ENCODE results near the gene PREB. TPM values are rescaled to one million over a fixed set of nuclear protein-coding genes. Genes with fewer than 3 reads are reported as not detected.
A peak's percentile ranks its signal among the peaks of the same experiment; 100 is the strongest.

PREB gene
- total and polyA plus RNA-seq, 2 of the 13 experiments (the other 11 are each of a cell fraction or from before 2014, with no cell fraction given): 112 to 192 TPM

DNA sequence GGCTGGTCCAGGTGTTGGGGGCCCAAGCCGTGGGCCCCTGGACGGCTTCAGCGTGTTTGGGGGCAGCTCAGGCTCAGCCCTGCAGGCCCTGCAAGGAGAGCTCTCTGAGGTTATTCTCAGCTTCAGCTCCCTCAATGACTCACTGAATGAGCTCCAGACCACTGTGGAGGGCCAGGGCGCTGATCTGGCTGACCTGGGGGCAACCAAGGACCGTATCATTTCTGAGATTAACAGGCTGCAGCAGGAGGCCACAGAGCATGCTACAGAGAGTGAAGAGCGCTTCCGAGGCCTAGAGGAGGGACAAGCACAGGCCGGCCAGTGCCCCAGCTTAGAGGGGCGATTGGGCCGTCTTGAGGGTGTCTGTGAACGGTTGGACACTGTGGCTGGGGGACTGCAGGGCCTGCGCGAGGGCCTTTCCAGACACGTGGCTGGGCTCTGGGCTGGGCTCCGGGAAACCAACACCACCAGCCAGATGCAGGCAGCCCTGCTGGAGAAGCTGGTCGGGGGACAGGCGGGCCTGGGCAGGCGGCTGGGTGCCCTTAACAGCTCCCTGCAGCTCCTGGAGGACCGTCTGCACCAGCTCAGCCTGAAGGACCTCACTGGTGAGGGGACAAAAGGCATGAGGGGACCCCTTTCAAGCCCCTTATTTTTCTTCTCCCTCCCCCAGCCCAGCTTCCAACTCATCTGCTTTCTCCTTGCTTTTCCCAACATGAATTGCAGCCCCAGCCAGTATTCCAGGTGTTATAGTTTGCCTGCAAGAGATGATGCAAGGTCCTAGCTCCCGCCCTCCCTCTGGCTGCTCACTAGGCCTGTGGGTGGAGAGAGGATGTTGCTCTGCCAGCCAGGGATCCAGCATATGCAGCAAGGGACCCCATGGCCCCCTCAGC lies 50.8 kb downstream of the PREB start (continued):
- TF ChIP-seq, protein P1, sequence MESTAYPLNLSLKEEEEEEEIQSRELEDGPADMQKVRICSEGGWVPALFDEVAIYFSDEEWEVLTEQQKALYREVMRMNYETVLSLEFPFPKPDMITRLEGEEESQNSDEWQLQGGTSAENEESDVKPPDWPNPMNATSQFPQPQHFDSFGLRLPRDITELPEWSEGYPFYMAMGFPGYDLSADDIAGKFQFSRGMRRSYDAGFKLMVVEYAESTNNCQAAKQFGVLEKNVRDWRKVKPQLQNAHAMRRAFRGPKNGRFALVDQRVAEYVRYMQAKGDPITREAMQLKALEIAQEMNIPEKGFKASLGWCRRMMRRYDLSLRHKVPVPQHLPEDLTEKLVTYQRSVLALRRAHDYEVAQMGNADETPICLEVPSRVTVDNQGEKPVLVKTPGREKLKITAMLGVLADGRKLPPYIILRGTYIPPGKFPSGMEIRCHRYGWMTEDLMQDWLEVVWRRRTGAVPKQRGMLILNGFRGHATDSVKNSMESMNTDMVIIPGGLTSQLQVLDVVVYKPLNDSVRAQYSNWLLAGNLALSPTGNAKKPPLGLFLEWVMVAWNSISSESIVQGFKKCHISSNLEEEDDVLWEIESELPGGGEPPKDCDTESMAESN (CRISPR knock-in tag; conservative IDR thresholded peaks at IDR 0.05): no peak
- TF ChIP-seq SALL1 (CRISPR knock-in tag; IDR thresholded peaks at IDR 0.05) (no peak), HOXA5 (CRISPR knock-in tag; IDR thresholded peaks at IDR 0.05) (0 out of 2 replicates have a peak, but pooled peaks have one; percentile 36), NFYC (CRISPR knock-in tag; IDR thresholded peaks at IDR 0.05) (no peak), KAT7 (CRISPR knock-in tag; IDR thresholded peaks at IDR 0.05; ENCODE audit: borderline replicate concordance) (0 out of 2 replicates have a peak, but pooled peaks have one; percentile 34), DPF2 (CRISPR knock-in tag; IDR thresholded peaks at IDR 0.05; ENCODE audit: borderline replicate concordance, low read depth) (no peak), RBFOX2 (IDR thresholded peaks at IDR 0.05; ENCODE audit: low read depth, low read length) (peak; percentile 26; the same call in 1 of the 2 replicates), ZNF724P (CRISPR knock-in tag; IDR thresholded peaks at IDR 0.05; ENCODE audit: borderline replicate concordance) (0 out of 2 replicates have a peak, but pooled peaks have one; percentile 73), ZNF574 (CRISPR knock-in tag; IDR thresholded peaks at IDR 0.05) (peak; percentile 68), ZFX (CRISPR knock-in tag; IDR thresholded peaks at IDR 0.05; ENCODE audit: low read depth) (peak; percentile 58; the same call in 1 of the 2 replicates), SOX13 (IDR thresholded peaks at IDR 0.05) (no peak), SOX13 (CRISPR knock-in tag; conservative IDR thresholded peaks at IDR 0.05 in 1 of 2, IDR thresholded peaks at IDR 0.05 in 1 of 2) (0 out of 4 replicates have a peak, but pooled peaks of 1 of the 2 experiments have one; percentile 10), ZFYVE20 (CRISPR knock-in tag; IDR thresholded peaks at IDR 0.05; ENCODE audit: borderline replicate concordance, low read depth) (0 out of 2 replicates have a peak, but pooled peaks have one; percentile 40), SALL2 (CRISPR knock-in tag; IDR thresholded peaks at IDR 0.05) (0 out of 2 replicates have a peak, but pooled peaks have one; percentile 34), CBX5 (CRISPR knock-in tag; IDR thresholded peaks at IDR 0.05; ENCODE audit: borderline replicate concordance) (0 out of 2 replicates have a peak, but pooled peaks have one; percentile 12)
- TF ChIP-seq, protein P2, sequence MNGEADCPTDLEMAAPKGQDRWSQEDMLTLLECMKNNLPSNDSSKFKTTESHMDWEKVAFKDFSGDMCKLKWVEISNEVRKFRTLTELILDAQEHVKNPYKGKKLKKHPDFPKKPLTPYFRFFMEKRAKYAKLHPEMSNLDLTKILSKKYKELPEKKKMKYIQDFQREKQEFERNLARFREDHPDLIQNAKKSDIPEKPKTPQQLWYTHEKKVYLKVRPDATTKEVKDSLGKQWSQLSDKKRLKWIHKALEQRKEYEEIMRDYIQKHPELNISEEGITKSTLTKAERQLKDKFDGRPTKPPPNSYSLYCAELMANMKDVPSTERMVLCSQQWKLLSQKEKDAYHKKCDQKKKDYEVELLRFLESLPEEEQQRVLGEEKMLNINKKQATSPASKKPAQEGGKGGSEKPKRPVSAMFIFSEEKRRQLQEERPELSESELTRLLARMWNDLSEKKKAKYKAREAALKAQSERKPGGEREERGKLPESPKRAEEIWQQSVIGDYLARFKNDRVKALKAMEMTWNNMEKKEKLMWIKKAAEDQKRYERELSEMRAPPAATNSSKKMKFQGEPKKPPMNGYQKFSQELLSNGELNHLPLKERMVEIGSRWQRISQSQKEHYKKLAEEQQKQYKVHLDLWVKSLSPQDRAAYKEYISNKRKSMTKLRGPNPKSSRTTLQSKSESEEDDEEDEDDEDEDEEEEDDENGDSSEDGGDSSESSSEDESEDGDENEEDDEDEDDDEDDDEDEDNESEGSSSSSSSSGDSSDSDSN (CRISPR knock-in tag; IDR thresholded peaks at IDR 0.05): no peak; the same call in 1 of the 2 replicates
- TF ChIP-seq, protein P3, sequence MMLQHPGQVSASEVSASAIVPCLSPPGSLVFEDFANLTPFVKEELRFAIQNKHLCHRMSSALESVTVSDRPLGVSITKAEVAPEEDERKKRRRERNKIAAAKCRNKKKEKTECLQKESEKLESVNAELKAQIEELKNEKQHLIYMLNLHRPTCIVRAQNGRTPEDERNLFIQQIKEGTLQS (CRISPR knock-in tag; IDR thresholded peaks at IDR 0.05): peak; percentile 71; the same call in 1 of the 2 replicates
- TF ChIP-seq, protein P4, sequence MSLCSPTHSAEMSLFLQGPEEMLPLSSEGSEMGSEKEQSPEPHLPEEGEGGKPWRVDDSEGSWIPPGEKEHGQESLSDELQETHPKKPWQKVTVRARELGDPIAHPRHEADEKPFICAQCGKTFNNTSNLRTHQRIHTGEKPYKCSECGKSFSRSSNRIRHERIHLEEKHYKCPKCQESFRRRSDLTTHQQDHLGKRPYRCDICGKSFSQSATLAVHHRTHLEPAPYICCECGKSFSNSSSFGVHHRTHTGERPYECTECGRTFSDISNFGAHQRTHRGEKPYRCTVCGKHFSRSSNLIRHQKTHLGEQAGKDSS (CRISPR knock-in tag; IDR thresholded peaks at IDR 0.05; ENCODE audit: borderline replicate concordance, low read depth): no peak
- TF ChIP-seq, protein P5, sequence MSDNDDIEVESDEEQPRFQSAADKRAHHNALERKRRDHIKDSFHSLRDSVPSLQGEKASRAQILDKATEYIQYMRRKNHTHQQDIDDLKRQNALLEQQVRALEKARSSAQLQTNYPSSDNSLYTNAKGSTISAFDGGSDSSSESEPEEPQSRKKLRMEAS (IDR thresholded peaks at IDR 0.05): peak; percentile 40; the same call in 1 of the 2 replicates

Measured in HepG2 (cell line).